CD14-positive monocyte (primary cell): ENCODE measurements around the gene GAREM1. TPM values are rescaled to one million over a fixed set of nuclear protein-coding genes. Genes with fewer than 3 reads are reported as not detected.

ENCODE experiments used
- DNase-seq, 3 donors: peaks; one replicate each; pipeline ENCODE4 v3.0.0-alpha.2; 2011 to 2022
- H2AFZ ChIP-seq: 2 replicates; pipeline ENCODE4 v1.6.0; 2012; ENCODE audit warnings: mild to moderate bottlenecking, low read depth, low read length, inconsistent platforms; ENCODE audit not compliant: insufficient read depth, poor library complexity, severe bottlenecking
- H3K27ac ChIP-seq, 2 donors: 1 replicate in 1 of 2; 2 replicates in 1 of 2; pipeline ENCODE4 v1.5.1; 2012 to 2013; ENCODE audit warnings: low read length in 2 of 2, control low read depth in 1 of 2, inconsistent platforms in 1 of 2, low read depth in 1 of 2, mild to moderate bottlenecking in 1 of 2
- H3K27me3 ChIP-seq, 2 donors: one replicate each; pipeline versions ENCODE4 v1.6.0 to v1.6.1; 2011 to 2013; ENCODE audit warnings: low read length in 2 of 2; ENCODE audit not compliant: control insufficient read depth in 2 of 2, insufficient read depth in 2 of 2
- H3K36me3 ChIP-seq, 2 donors: replicated peaks in 1 of 2; 1 replicate in 1 of 2; 2 replicates in 1 of 2; pipeline versions ENCODE4 v1.5.1 to v1.6.1; 2012 to 2013; ENCODE audit warnings: low read length in 2 of 2, control low read depth in 1 of 2, inconsistent platforms in 1 of 2, mild to moderate bottlenecking in 1 of 2; ENCODE audit not compliant: insufficient read depth in 2 of 2, control insufficient read depth in 1 of 2
- H3K4me1 ChIP-seq, 2 donors: 1 replicate in 1 of 2; 2 replicates in 1 of 2; pipeline versions ENCODE4 v1.5.1 to v1.6.1; 2012 to 2013; ENCODE audit warnings: low read length in 2 of 2, control low read depth in 1 of 2, inconsistent platforms in 1 of 2, mild to moderate bottlenecking in 1 of 2, moderate library complexity in 1 of 2; ENCODE audit not compliant: insufficient read depth in 2 of 2, control insufficient read depth in 1 of 2
- H3K4me2 ChIP-seq: replicated peaks from 2 replicates; pipeline ENCODE3; 2012; ENCODE audit warnings: low read length, moderate library complexity, mild to moderate bottlenecking; ENCODE audit not compliant: poor library complexity, severe bottlenecking; ENCODE audit errors: extremely low read depth
- H3K4me3 ChIP-seq, 3 experiments: fragments of 200-600 bp in 1 of 3; sonication (generic) in 1 of 3; replicated peaks in 1 of 3; 1 replicate in 2 of 3; 2 replicates in 1 of 3; pipeline ENCODE4 v1.5.1; 2011 to 2013; ENCODE audit warnings: low read length in 3 of 3, mild to moderate bottlenecking in 3 of 3, control low read depth in 2 of 3, low read depth in 2 of 3, inconsistent platforms in 1 of 3, moderate library complexity in 1 of 3
- H3K79me2 ChIP-seq: 2 replicates; pipeline ENCODE4 v1.6.0; 2012; ENCODE audit warnings: mild to moderate bottlenecking, control low read depth, inconsistent platforms, low read length, moderate library complexity; ENCODE audit not compliant: insufficient read depth
- H3K9ac ChIP-seq: 2 replicates; pipeline ENCODE4 v1.6.0; 2017; ENCODE audit warnings: low read length, mild to moderate bottlenecking; ENCODE audit not compliant: insufficient read depth, poor library complexity, severe bottlenecking
- H3K9me3 ChIP-seq, 2 donors: replicated peaks in 1 of 2; 1 replicate in 1 of 2; 2 replicates in 1 of 2; pipeline versions ENCODE4 v1.5.1 to v1.6.1; 2012 to 2013; ENCODE audit warnings: low read length in 2 of 2, control low read depth in 1 of 2; ENCODE audit not compliant: control insufficient read depth in 1 of 2, insufficient read depth in 1 of 2
- H4K20me1 ChIP-seq: 2 replicates; pipeline ENCODE4 v1.6.0; 2012; ENCODE audit warnings: mild to moderate bottlenecking, low read length, control low read depth, moderate library complexity; ENCODE audit not compliant: insufficient read depth
- H3K27ac Mint-ChIP-seq, 7 donors: one replicate each; pipeline ENCODE4 v1.8.0; 2020; ENCODE audit warnings: mild to moderate bottlenecking in 7 of 7, mixed read lengths in 7 of 7, moderate library complexity in 6 of 7, inconsistent platforms in 2 of 7
- H3K27me3 Mint-ChIP-seq, 3 donors: one replicate each; pipeline ENCODE4 v1.8.0; 2021 to 2022; ENCODE audit warnings: low read depth in 3 of 3, mild to moderate bottlenecking in 3 of 3, mixed read lengths in 3 of 3, moderate library complexity in 3 of 3, inconsistent platforms in 1 of 3
- H3K36me3 Mint-ChIP-seq, 2 donors: one replicate each; pipeline ENCODE4 v1.8.0; 2020; ENCODE audit warnings: mixed read lengths in 2 of 2, inconsistent platforms in 1 of 2, mild to moderate bottlenecking in 1 of 2
- H3K4me1 Mint-ChIP-seq: one replicate; pipeline ENCODE4 v1.8.0; 2020; ENCODE audit warnings: mild to moderate bottlenecking, mixed read lengths
- H3K4me3 Mint-ChIP-seq, 2 donors: one replicate each; pipeline ENCODE4 v1.8.0; 2020; ENCODE audit warnings: mild to moderate bottlenecking in 2 of 2, mixed read lengths in 2 of 2, moderate library complexity in 1 of 2
- H3K9me3 Mint-ChIP-seq, 7 donors: one replicate each; pipeline ENCODE4 v1.8.0; 2020 to 2022; ENCODE audit warnings: mixed read lengths in 7 of 7, mild to moderate bottlenecking in 6 of 7, moderate library complexity in 6 of 7, inconsistent platforms in 2 of 7
- WGBS: methylation state at CpG from one replicate; pipeline ENCODE4 v1.1.5; 2013; ENCODE audit warnings: missing lambda C conversion rate; ENCODE audit not compliant: insufficient coverage; 5-methylcytosine and 5-hydroxymethylcytosine counted together
- intact Hi-C, 2 donors: fragments of 100-400 bp; cut with micrococcal nuclease; formaldehyde crosslinking; loops; one replicate each; pipeline versions ENCODE4 v1.15.0 to v1.15.1; 2023
- polyA plus RNA-seq, 3 donors: library from polyadenylated mRNA; depleted of rRNA in 1 of 3; unstranded in 2 of 3; stranded (reverse) in 1 of 3; fragments of 300-500 nt in 2 of 3; fragments of >200 nt in 1 of 3; fragmentation: Illumina TruSeq in 2 of 3; gene quantifications; 1 replicate in 2 of 3; 2 replicates in 1 of 3; pipeline ENCODE4 v1.2.3, GENCODE V29; 2012 to 2021
- TF ChIP-seq, protein P1 (sequence below): fragments of 200-600 bp; IDR thresholded peaks from one replicate; pipeline ENCODE4 v1.8.0; 2022; ENCODE audit warnings: antibody characterized with exemption, mild to moderate bottlenecking

The GAREM1 gene
- polyA plus RNA-seq, 3 donors = 0.24 TPM; not detected in 2

DNA sequence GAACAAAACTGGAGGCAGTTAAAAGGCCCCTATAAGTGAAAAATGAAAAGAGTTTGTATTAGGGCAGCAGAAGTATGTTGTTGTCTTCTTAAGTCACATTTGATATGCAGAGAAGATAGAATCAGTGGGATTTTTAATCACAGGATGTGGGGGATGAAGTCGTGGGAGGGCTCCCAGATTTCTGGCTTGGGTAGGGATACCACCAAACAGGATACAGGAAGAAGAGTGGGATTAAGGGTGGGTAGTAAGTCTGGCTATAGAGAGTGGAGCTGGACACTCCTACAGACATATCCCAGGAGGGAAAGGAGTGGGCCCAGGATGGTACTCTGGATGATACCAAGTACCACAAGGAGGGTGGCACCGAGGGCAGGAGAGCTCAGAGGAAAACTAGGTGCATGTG, 99.3 kb downstream of the GAREM1 start:
- H3K27me3 ChIP-seq = no peaks in the 10 kb centered on the region
- H3K27ac ChIP-seq = no peak overlapping the region
- no peaks in the 10 kb centered on the region for H3K4me1 Mint-ChIP-seq
- H4K20me1 ChIP-seq = no peaks in the 10 kb centered on the region
- H3K4me3 Mint-ChIP-seq = no peak overlapping the region
- H3K4me3 ChIP-seq = no peak overlapping the region
- H2AFZ ChIP-seq = no peak overlapping the region
- H3K27me3 Mint-ChIP-seq = peaks cover 0 to under 1% (median 0%) of the 10 kb centered on the region in 3 donors
- H3K4me1 ChIP-seq = no peaks in the 10 kb centered on the region
- H3K9ac ChIP-seq = no peak overlapping the region
- H3K9me3 ChIP-seq = no peaks in the 10 kb centered on the region
- intact Hi-C loops = no loop called here
- no peak overlapping the region for H3K27ac Mint-ChIP-seq
- H3K79me2 ChIP-seq = no peaks in the 10 kb centered on the region
- 100% methylated on average over 1 of the region's 2 CpGs for whole genome bisulfite sequencing
- no peak for DNase-seq
- H3K4me2 ChIP-seq = no peak overlapping the region
- H3K36me3 Mint-ChIP-seq = no peaks in the 10 kb centered on the region
- no peaks in the 10 kb centered on the region for H3K36me3 ChIP-seq
- H3K9me3 Mint-ChIP-seq = no peaks in the 10 kb centered on the region
- TF ChIP-seq, protein P1, sequence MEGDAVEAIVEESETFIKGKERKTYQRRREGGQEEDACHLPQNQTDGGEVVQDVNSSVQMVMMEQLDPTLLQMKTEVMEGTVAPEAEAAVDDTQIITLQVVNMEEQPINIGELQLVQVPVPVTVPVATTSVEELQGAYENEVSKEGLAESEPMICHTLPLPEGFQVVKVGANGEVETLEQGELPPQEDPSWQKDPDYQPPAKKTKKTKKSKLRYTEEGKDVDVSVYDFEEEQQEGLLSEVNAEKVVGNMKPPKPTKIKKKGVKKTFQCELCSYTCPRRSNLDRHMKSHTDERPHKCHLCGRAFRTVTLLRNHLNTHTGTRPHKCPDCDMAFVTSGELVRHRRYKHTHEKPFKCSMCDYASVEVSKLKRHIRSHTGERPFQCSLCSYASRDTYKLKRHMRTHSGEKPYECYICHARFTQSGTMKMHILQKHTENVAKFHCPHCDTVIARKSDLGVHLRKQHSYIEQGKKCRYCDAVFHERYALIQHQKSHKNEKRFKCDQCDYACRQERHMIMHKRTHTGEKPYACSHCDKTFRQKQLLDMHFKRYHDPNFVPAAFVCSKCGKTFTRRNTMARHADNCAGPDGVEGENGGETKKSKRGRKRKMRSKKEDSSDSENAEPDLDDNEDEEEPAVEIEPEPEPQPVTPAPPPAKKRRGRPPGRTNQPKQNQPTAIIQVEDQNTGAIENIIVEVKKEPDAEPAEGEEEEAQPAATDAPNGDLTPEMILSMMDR = no peak

DNA sequence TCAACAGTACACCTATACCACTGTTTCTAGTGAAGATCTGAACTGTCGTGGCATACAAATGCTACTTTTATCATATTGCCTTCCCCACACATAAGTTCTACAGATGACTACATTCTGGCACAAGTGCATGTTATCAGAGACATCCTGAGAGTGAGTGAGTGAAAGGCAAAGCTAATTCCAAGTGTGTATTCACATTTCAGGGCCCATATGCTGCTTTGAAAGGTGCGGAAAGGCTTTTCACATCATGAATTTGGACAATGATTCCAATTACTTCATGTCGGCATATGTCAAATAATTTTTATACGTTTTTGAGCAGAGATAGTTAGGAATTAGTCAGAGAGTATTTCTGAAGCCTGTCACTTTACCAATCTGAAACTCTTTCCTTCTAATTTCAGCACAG, 101.7 kb downstream of the GAREM1 start:
- peaks cover 0 to 1% (median 0%) of the 10 kb centered on the region in 3 donors for H3K27me3 Mint-ChIP-seq

More for the DNA sequence above, 101.7 kb downstream of the GAREM1 start:
- Histone ChIP-seq H3K4me1 (no peaks in the 10 kb centered on the region), H2AFZ (no peak overlapping the region), H3K4me3 (no peak overlapping the region), H3K9ac (no peak overlapping the region), H3K27ac (no peak overlapping the region), H3K36me3 (no peaks in the 10 kb centered on the region), H3K79me2 (no peaks in the 10 kb centered on the region), H3K27me3 (no peaks in the 10 kb centered on the region), H4K20me1 (no peaks in the 10 kb centered on the region), H3K9me3 (no peaks in the 10 kb centered on the region), H3K4me2 (no peak overlapping the region)
- H3K36me3 Mint-ChIP-seq = no peaks in the 10 kb centered on the region
- TF ChIP-seq, protein P1 = no peak
- no peak overlapping the region for H3K4me3 Mint-ChIP-seq
- DNase-seq = no peak
- peaks cover 0 to 1% (median 0%) of the 10 kb centered on the region in 7 donors for H3K9me3 Mint-ChIP-seq
- H3K27ac Mint-ChIP-seq = no peak overlapping the region
- intact Hi-C loops = no loop called here
- H3K4me1 Mint-ChIP-seq = no peaks in the 10 kb centered on the region
- no CpG with 5 or more reads among the region's 4 CpGs for WGBS
